ENCODE data around the gene MYO1D.
A peak's percentile ranks its signal among the peaks of the same experiment; 100 is the strongest.
"Not testable (repeated sequence)": the region's sequence is repeated elsewhere in the genome, so short reads cannot be mapped to it uniquely, and the experiment has no call there.

The MYO1D gene

GRCh38 chr17:32648450-32648849 is 228.5 kb downstream of the MYO1D start:
- TF ChIP-seq CTCF (IDR thresholded peaks at IDR 0.05) = no peak
- Histone ChIP-seq H3K9me3 (peaks cover 0 to 9% (median 0%) of the 10 kb centered on the region in 3 donors), H3K27ac (no peak overlapping the region), H3K4me3 (no peak overlapping the region), H3K36me3 (peaks cover 47 to 61% (median 54%) of the 10 kb centered on the region in 3 donors), H3K27me3 (no peaks in the 10 kb centered on the region), H3K4me1 (no peaks in the 10 kb centered on the region)
- intact Hi-C loops (cut with DNase I; ENCODE audit: low total_unique reads) = no loop called here
- DNase-seq = no peak

- Histone ChIP-seq H3K27ac (no peak overlapping the region), H3K36me3 (peaks cover 34 to 48% (median 39%) of the 10 kb centered on the region in 3 donors), H3K4me1 (no peaks in the 10 kb centered on the region), H3K9me3 (peaks cover 0 to 9% (median 0%) of the 10 kb centered on the region in 3 donors), H3K27me3 (no peaks in the 10 kb centered on the region), H3K4me3 (no peak overlapping the region)
- no peak for TF ChIP-seq CTCF (IDR thresholded peaks at IDR 0.05)
- intact Hi-C loops (cut with DNase I; ENCODE audit: low total_unique reads) = no loop called here
- DNase-seq = no peak
Observed at GRCh38 chr17:32646941-32647340, 230.0 kb downstream of the MYO1D start.

DNA sequence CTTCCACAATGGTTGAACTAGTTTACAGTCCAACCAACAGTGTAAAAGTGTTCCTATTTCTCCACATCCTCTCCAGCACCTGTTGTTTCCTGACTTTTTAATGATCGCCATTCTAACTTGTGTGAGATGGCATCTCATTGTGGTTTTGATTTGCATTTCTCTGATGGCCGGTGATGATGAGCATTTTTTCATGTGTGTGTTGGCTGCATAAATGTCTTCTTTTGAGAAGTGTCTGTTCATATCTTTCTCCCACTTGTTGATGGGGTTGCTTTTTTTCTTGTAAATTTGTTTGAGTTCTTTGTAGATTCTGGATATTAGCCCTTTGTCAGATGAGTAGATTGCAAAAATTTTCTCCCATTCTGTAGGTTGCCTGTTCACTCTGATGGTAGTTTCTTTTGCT is 235.4 kb downstream of the MYO1D start:
- H3K9me3 ChIP-seq; H3K4me3 ChIP-seq; DNase-seq; intact Hi-C loops (cut with DNase I; ENCODE audit: low total_unique reads); H3K4me1 ChIP-seq; H3K27me3 ChIP-seq; H3K27ac ChIP-seq: not testable (repeated sequence)
- H3K36me3 ChIP-seq = peaks cover 15 to 20% (median 19%) of the 10 kb centered on the region in 3 donors

GRCh38 chr17:32636598-32637218 is 240.2 kb downstream of the MYO1D start:
- DNase-seq = no peak
- H3K9me3 ChIP-seq = no peaks in the 10 kb centered on the region
- H3K4me3 ChIP-seq = no peak overlapping the region
- no peaks in the 10 kb centered on the region for H3K27me3 ChIP-seq
- peaks cover 9 to 14% (median 12%) of the 10 kb centered on the region in 3 donors for H3K36me3 ChIP-seq
- no peak for TF ChIP-seq CTCF (IDR thresholded peaks at IDR 0.05)
- no peak overlapping the region for H3K27ac ChIP-seq
- peaks cover 0 to 5% (median 0%) of the 10 kb centered on the region in 4 donors for H3K4me1 ChIP-seq
- intact Hi-C loops (cut with DNase I; ENCODE audit: low total_unique reads) = no loop called here

GRCh38 chr17:32634167-32634566 is 242.8 kb downstream of the MYO1D start:
- H3K36me3 ChIP-seq = peaks cover 9 to 21% (median 12%) of the 10 kb centered on the region in 3 donors
- H3K9me3 ChIP-seq = no peaks in the 10 kb centered on the region
- TF ChIP-seq CTCF (IDR thresholded peaks at IDR 0.05) = no peak
- intact Hi-C loops (cut with DNase I; ENCODE audit: low total_unique reads) = no loop called here
- no peak for DNase-seq
- no peaks in the 10 kb centered on the region for H3K27me3 ChIP-seq
- no peak overlapping the region for H3K27ac ChIP-seq
- H3K4me3 ChIP-seq = no peak overlapping the region
- H3K4me1 ChIP-seq = peaks cover 0 to 12% (median 0%) of the 10 kb centered on the region in 4 donors

- peaks cover 0 to 32% (median 4%) of the 10 kb centered on the region in 4 donors for H3K4me1 ChIP-seq
- H3K4me3 ChIP-seq = no peak overlapping the region
- no peaks in the 10 kb centered on the region for H3K9me3 ChIP-seq
- TF ChIP-seq CTCF (IDR thresholded peaks at IDR 0.05) = no peak
- intact Hi-C loops (cut with DNase I; ENCODE audit: low total_unique reads) = no loop called here
- DNase-seq = no peak
- H3K27me3 ChIP-seq = no peaks in the 10 kb centered on the region
- peak overlapping the region in 1 of 2 donors; percentile 3 for H3K27ac ChIP-seq
- peaks cover 0 to 9% (median under 1%) of the 10 kb centered on the region in 3 donors for H3K36me3 ChIP-seq
Observed at GRCh38 chr17:32631341-32632096, 245.4 kb downstream of the MYO1D start.

Measured in tibial artery (tissue), 4 donors.